ENCODE measurements around the gene SOWAHC. TPM values are rescaled to one million over a fixed set of nuclear protein-coding genes. Genes with fewer than 3 reads are reported as not detected.

SOWAHC gene
- total and polyA plus RNA-seq, 2 of the 13 experiments (the other 11 are each of a cell fraction or from before 2014, with no cell fraction given), result 21.2 to 22.5 TPM

GRCh38 chr2:109632158-109632789 lies 18.1 kb downstream of the SOWAHC start (continued):
- TF ChIP-seq ZNF318 (CRISPR knock-in tag; IDR thresholded peaks at IDR 0.05) (no peak), HNF1A (IDR thresholded peaks at IDR 0.05; ENCODE audit: low read depth) (peak; percentile 53; the same call in 1 of the 2 replicates), HNF1A (CRISPR knock-in tag; IDR thresholded peaks at IDR 0.05; ENCODE audit: borderline replicate concordance) (no peak; the same call in 1 of the 2 replicates), ZNF235 (CRISPR knock-in tag; IDR thresholded peaks at IDR 0.05; ENCODE audit: borderline replicate concordance) (0 out of 2 replicates have a peak, but pooled peaks have one; percentile 53), NAIF1 (CRISPR knock-in tag; IDR thresholded peaks at IDR 0.05; ENCODE audit: borderline replicate concordance) (peak; percentile 50; the same call in 1 of the 2 replicates), YEATS4 (CRISPR knock-in tag; IDR thresholded peaks at IDR 0.05; ENCODE audit: borderline replicate concordance) (peak; percentile 67), STAG1 (CRISPR knock-in tag; IDR thresholded peaks at IDR 0.05) (no peak; the same call in 1 of the 2 replicates), ZNF574 (CRISPR knock-in tag; IDR thresholded peaks at IDR 0.05) (peak; percentile 59; the same call in 1 of the 2 replicates), FOXP1 (IDR thresholded peaks at IDR 0.05) (no peak), FOXP1 (CRISPR knock-in tag; IDR thresholded peaks at IDR 0.05) (peak; percentile 63), ZNF33A (CRISPR knock-in tag; IDR thresholded peaks at IDR 0.05; ENCODE audit: borderline replicate concordance) (peak; percentile 28; the same call in 1 of the 2 replicates), ZBTB37 (CRISPR knock-in tag; IDR thresholded peaks at IDR 0.05) (peak; percentile 68; the same call in 1 of the 2 replicates)
